Pancreas (tissue), 10 donors: ENCODE measurements around the gene MYL4. TPM values are rescaled to one million over a fixed set of nuclear protein-coding genes. Genes with fewer than 3 reads are reported as not detected.
A peak's percentile ranks its signal among the peaks of the same experiment; 100 is the strongest.

Source experiments
- ATAC-seq, 4 donors: fragments of 200-7000 bp; cut with Tn5 transposase; one replicate each; pipeline versions ENCODE4 v1.8.0 to v1.9.1; 2020; ENCODE audit warnings: mild to moderate bottlenecking in 4 of 4, moderate library complexity in 4 of 4
- DNase-seq, 6 donors: peaks; one replicate each; pipeline ENCODE4 v3.0.0-alpha.2; 2020
- FAIRE-seq: peaks from 2 replicates; lab custom pipeline; 2012; peaks lifted over from hg19 to GRCh38; lab: Jason Lieb, UNC
- H3K27ac ChIP-seq, 4 donors: fragments of 200-600 bp; sonication (generic); 1 replicate in 3 of 4; 2 replicates in 1 of 4; pipeline versions ENCODE4 v1.5.0 to v1.8.0; 2020
- H3K27me3 ChIP-seq, 4 donors: fragments of 200-600 bp; one replicate each; pipeline ENCODE4 v1.8.0; 2021
- H3K36me3 ChIP-seq, 3 donors: fragments of 200-600 bp; sonication (generic) in 1 of 3; one replicate each; pipeline versions ENCODE4 v1.5.0 to v1.8.0; 2020 to 2021
- H3K4me1 ChIP-seq, 3 donors: fragments of 200-600 bp; one replicate each; pipeline ENCODE4 v1.8.0; 2021
- H3K4me3 ChIP-seq, 4 donors: fragments of 200-600 bp; sonication (generic) in 2 of 4; one replicate each; pipeline versions ENCODE4 v1.5.0 to v1.8.0; 2020 to 2021
- H3K9me3 ChIP-seq, 4 donors: fragments of 200-600 bp; one replicate each; pipeline ENCODE4 v1.8.0; 2021
- CTCF ChIP-seq, 4 donors: fragments of 200-600 bp; sonication (generic) in 3 of 4; IDR thresholded peaks; one replicate each; pipeline versions ENCODE4 v1.5.0 to v1.8.0; 2021; ENCODE audit warnings: antibody characterized with exemption in 4 of 4
- WGBS, 2 donors: extraction: QIAGEN DNeasy Blood & Tissue Kit; methylation state at CpG; one replicate each; pipeline ENCODE4 v1.1.7; 2013; 5-methylcytosine and 5-hydroxymethylcytosine counted together
- intact Hi-C, 3 donors: fragments of 100-400 bp; cut with DNase I; formaldehyde crosslinking; loops; one replicate each; pipeline versions ENCODE4 v1.11.1 to v1.14.2; 2022
- polyA plus RNA-seq, 2 donors: library from polyadenylated mRNA; stranded (reverse); fragments of 200-250 nt; gene quantifications; one replicate each; pipeline ENCODE4 v1.2.3, GENCODE V29; 2013
- total RNA-seq, 6 donors: library from RNA; stranded (reverse); fragmentation: NEBNext Ultra II Directional in 4 of 6; extraction: Animal tissue kit (Norgen Biotek cat#: 25700) in 4 of 6; gene quantifications; one replicate each; pipeline versions ENCODE4 v1.2.1 to v1.2.4, GENCODE V29; 2021 to 2023
- donor health status: healthy with polysubstance abuse.
- donor health status: DM: no; HTN: no; CAD: no; lungs with moderate emphysema.
- donor health status: DM: no; HTN: no; CAD: no.
- donor health status: control.
- donor health status: control.
- donor health status: Bipolar disorder and iron deficiency.
- donor health status: DM: yes; HTN: yes; CAD: no.
- donor health status: DM: no; HTN: no; CAD: no.
- donor health status: DM: no; HTN: no; CAD: no.
- donor health status: DM: yes; HTN: yes; CAD: no.

The MYL4 gene
- total and polyA plus RNA-seq, 8 donors: 0.23 to 0.53 (median 0.28) TPM; not detected in 4

- TF ChIP-seq CTCF (IDR thresholded peaks at IDR 0.05): no peak
- DNase-seq (no peak), ATAC-seq (no peak), FAIRE-seq (no peak)
- H3K4me3 ChIP-seq: no peak overlapping the region
- H3K27me3 ChIP-seq: no peaks in the 10 kb centered on the region
- no peaks in the 10 kb centered on the region for H3K9me3 ChIP-seq
- H3K27ac ChIP-seq: no peak overlapping the region
- WGBS, 2 donors: 80 to 88% methylated on average over 4 of the region's 4 CpGs
- H3K36me3 ChIP-seq: no peaks in the 10 kb centered on the region
- peaks cover 3 to 6% (median 6%) of the 10 kb centered on the region in 3 donors for H3K4me1 ChIP-seq
- intact Hi-C loops: no loop called here
Measured at GRCh38 chr17:47201166-47201565, 8.0 kb upstream of the MYL4 start.

GRCh38 chr17:47203984-47204721 lies 5.0 kb upstream of the MYL4 start:
- no peak for FAIRE-seq
- peak overlapping the region in 1 of 4 donors; percentile 74 for H3K27ac ChIP-seq
- ATAC-seq: no peak
- H3K36me3 ChIP-seq: no peaks in the 10 kb centered on the region
- H3K4me1 ChIP-seq: peaks cover 3 to 6% (median 6%) of the 10 kb centered on the region in 3 donors
- WGBS, 2 donors: 77 to 89% methylated on average over 6 of the region's 6 CpGs
- intact Hi-C loops: no loop called here
- no peaks in the 10 kb centered on the region for H3K9me3 ChIP-seq
- no peak for TF ChIP-seq CTCF (IDR thresholded peaks at IDR 0.05)
- no peaks in the 10 kb centered on the region for H3K27me3 ChIP-seq
- no peak overlapping the region for H3K4me3 ChIP-seq
- no peak for DNase-seq

GRCh38 chr17:47204722-47205418 lies 4.3 kb upstream of the MYL4 start:
- intact Hi-C loops: no loop called here
- ATAC-seq (peak; percentile 20 to 71 (median 58)), FAIRE-seq (no peak), DNase-seq (no peak)
- H3K36me3 ChIP-seq: no peaks in the 10 kb centered on the region
- peak overlapping the region; percentile 25 to 74 (median 42) for H3K27ac ChIP-seq
- peaks cover 3 to 6% (median 6%) of the 10 kb centered on the region in 3 donors for H3K4me1 ChIP-seq
- 64 to 69% methylated on average over 6 of the region's 6 CpGs for WGBS, 2 donors
- H3K4me3 ChIP-seq: no peak overlapping the region
- H3K9me3 ChIP-seq: no peaks in the 10 kb centered on the region
- H3K27me3 ChIP-seq: no peaks in the 10 kb centered on the region
- no peak for TF ChIP-seq CTCF (IDR thresholded peaks at IDR 0.05)

GRCh38 chr17:47205419-47205963 lies 3.7 kb upstream of the MYL4 start:
- H3K4me3 ChIP-seq: no peak overlapping the region
- peak overlapping the region; percentile 25 to 74 (median 42) for H3K27ac ChIP-seq
- WGBS, 2 donors: 50 to 53% methylated on average over 9 of the region's 9 CpGs
- DNase-seq (peak in 4 of 6 donors; percentile 43 to 52 (median 46)), FAIRE-seq (no peak), ATAC-seq (peak; percentile 81 to 89 (median 88))
- H3K27me3 ChIP-seq: no peaks in the 10 kb centered on the region
- H3K36me3 ChIP-seq: no peaks in the 10 kb centered on the region
- intact Hi-C loops: no loop called here
- no peak for TF ChIP-seq CTCF (IDR thresholded peaks at IDR 0.05)
- H3K9me3 ChIP-seq: no peaks in the 10 kb centered on the region
- H3K4me1 ChIP-seq: peaks cover 3 to 6% (median 6%) of the 10 kb centered on the region in 3 donors
